Pancreas (tissue), 10 donors: ENCODE results near the gene CLDN24. TPM values are rescaled to one million over a fixed set of nuclear protein-coding genes. Genes with fewer than 3 reads are reported as not detected.

Experiments used
- ATAC-seq, 4 donors: fragments of 200-7000 bp; cut with Tn5 transposase; one replicate each; pipeline versions ENCODE4 v1.8.0 to v1.9.1; 2020; ENCODE audit warnings: mild to moderate bottlenecking in 4 of 4, moderate library complexity in 4 of 4
- DNase-seq, 6 donors: peaks; one replicate each; pipeline ENCODE4 v3.0.0-alpha.2; 2020
- FAIRE-seq: peaks from 2 replicates; lab custom pipeline; 2012; peaks lifted over from hg19 to GRCh38; lab: Jason Lieb, UNC
- H3K27ac ChIP-seq, 4 donors: fragments of 200-600 bp; sonication (generic); 1 replicate in 3 of 4; 2 replicates in 1 of 4; pipeline versions ENCODE4 v1.5.0 to v1.8.0; 2020
- H3K27me3 ChIP-seq, 4 donors: fragments of 200-600 bp; one replicate each; pipeline ENCODE4 v1.8.0; 2021
- H3K36me3 ChIP-seq, 3 donors: fragments of 200-600 bp; sonication (generic) in 1 of 3; one replicate each; pipeline versions ENCODE4 v1.5.0 to v1.8.0; 2020 to 2021
- H3K4me1 ChIP-seq, 3 donors: fragments of 200-600 bp; one replicate each; pipeline ENCODE4 v1.8.0; 2021
- H3K4me3 ChIP-seq, 4 donors: fragments of 200-600 bp; sonication (generic) in 2 of 4; one replicate each; pipeline versions ENCODE4 v1.5.0 to v1.8.0; 2020 to 2021
- H3K9me3 ChIP-seq, 4 donors: fragments of 200-600 bp; one replicate each; pipeline ENCODE4 v1.8.0; 2021
- WGBS, 2 donors: extraction: QIAGEN DNeasy Blood & Tissue Kit; methylation state at CpG; one replicate each; pipeline ENCODE4 v1.1.7; 2013; 5-methylcytosine and 5-hydroxymethylcytosine counted together
- intact Hi-C, 3 donors: fragments of 100-400 bp; cut with DNase I; formaldehyde crosslinking; loops; one replicate each; pipeline versions ENCODE4 v1.11.1 to v1.14.2; 2022
- polyA plus RNA-seq, 2 donors: library from polyadenylated mRNA; stranded (reverse); fragments of 200-250 nt; gene quantifications; one replicate each; pipeline ENCODE4 v1.2.3, GENCODE V29; 2013
- total RNA-seq, 6 donors: library from RNA; stranded (reverse); fragmentation: NEBNext Ultra II Directional in 4 of 6; extraction: Animal tissue kit (Norgen Biotek cat#: 25700) in 4 of 6; gene quantifications; one replicate each; pipeline versions ENCODE4 v1.2.1 to v1.2.4, GENCODE V29; 2021 to 2023
- TF ChIP-seq, protein P1 (sequence below), 4 donors: fragments of 200-600 bp; sonication (generic) in 3 of 4; IDR thresholded peaks; one replicate each; pipeline versions ENCODE4 v1.5.0 to v1.8.0; 2021; ENCODE audit warnings: antibody characterized with exemption in 4 of 4
- donor health status: healthy with polysubstance abuse.
- donor health status: DM: no; HTN: no; CAD: no; lungs with moderate emphysema.
- donor health status: DM: no; HTN: no; CAD: no.
- donor health status: control.
- donor health status: control.
- donor health status: Bipolar disorder and iron deficiency.
- donor health status: DM: yes; HTN: yes; CAD: no.
- donor health status: DM: no; HTN: no; CAD: no.
- donor health status: DM: no; HTN: no; CAD: no.
- donor health status: DM: yes; HTN: yes; CAD: no.

The CLDN24 gene
- total and polyA plus RNA-seq, 8 donors = not detected

DNA sequence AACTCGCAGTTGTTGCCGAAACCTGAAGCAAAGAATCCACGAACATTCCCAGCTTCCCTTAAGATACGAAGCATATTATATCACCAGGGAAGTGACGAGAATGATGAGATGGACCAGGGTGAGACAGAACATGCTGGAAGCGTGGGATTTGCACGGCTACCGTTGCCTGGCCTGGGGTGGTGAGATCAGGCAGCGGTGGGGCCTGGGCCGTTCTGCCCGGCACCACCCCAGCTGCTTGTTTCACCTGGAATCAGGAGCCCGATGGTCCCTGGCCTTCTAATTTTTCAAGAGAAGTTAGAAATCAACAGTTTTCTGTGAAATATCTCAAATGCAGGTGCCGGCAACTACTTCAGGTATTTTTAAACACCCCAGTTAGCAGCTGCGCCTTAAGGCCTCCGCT is 7.9 kb downstream of the CLDN24 start:
- Histone ChIP-seq H3K4me1 (no peaks in the 10 kb centered on the region), H3K36me3 (peaks cover 0 to 26% (median 0%) of the 10 kb centered on the region in 3 donors), H3K9me3 (no peaks in the 10 kb centered on the region), H3K27ac (no peak overlapping the region), H3K27me3 (no peaks in the 10 kb centered on the region), H3K4me3 (no peak overlapping the region)
- TF ChIP-seq, protein P1, sequence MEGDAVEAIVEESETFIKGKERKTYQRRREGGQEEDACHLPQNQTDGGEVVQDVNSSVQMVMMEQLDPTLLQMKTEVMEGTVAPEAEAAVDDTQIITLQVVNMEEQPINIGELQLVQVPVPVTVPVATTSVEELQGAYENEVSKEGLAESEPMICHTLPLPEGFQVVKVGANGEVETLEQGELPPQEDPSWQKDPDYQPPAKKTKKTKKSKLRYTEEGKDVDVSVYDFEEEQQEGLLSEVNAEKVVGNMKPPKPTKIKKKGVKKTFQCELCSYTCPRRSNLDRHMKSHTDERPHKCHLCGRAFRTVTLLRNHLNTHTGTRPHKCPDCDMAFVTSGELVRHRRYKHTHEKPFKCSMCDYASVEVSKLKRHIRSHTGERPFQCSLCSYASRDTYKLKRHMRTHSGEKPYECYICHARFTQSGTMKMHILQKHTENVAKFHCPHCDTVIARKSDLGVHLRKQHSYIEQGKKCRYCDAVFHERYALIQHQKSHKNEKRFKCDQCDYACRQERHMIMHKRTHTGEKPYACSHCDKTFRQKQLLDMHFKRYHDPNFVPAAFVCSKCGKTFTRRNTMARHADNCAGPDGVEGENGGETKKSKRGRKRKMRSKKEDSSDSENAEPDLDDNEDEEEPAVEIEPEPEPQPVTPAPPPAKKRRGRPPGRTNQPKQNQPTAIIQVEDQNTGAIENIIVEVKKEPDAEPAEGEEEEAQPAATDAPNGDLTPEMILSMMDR (IDR thresholded peaks at IDR 0.05) = no peak
- FAIRE-seq (no peak), DNase-seq (no peak), ATAC-seq (no peak)
- WGBS, 2 donors = 94 to 96% methylated on average over 15 of the region's 15 CpGs
- intact Hi-C loops = no loop called here

- Histone ChIP-seq H3K27ac (no peak overlapping the region), H3K4me1 (no peaks in the 10 kb centered on the region), H3K9me3 (no peaks in the 10 kb centered on the region), H3K27me3 (no peaks in the 10 kb centered on the region), H3K36me3 (peaks cover 0 to 26% (median 0%) of the 10 kb centered on the region in 3 donors), H3K4me3 (no peak overlapping the region)
- intact Hi-C loops = no loop called here
- TF ChIP-seq, protein P1 (IDR thresholded peaks at IDR 0.05) = no peak
- DNase-seq (no peak), ATAC-seq (no peak), FAIRE-seq (no peak)
- 83 to 85% methylated on average over 5 of the region's 5 CpGs for WGBS, 2 donors
These were observed 9.4 kb downstream of the CLDN24 start for GRCh38 chr4:183312841-183313240.

DNA sequence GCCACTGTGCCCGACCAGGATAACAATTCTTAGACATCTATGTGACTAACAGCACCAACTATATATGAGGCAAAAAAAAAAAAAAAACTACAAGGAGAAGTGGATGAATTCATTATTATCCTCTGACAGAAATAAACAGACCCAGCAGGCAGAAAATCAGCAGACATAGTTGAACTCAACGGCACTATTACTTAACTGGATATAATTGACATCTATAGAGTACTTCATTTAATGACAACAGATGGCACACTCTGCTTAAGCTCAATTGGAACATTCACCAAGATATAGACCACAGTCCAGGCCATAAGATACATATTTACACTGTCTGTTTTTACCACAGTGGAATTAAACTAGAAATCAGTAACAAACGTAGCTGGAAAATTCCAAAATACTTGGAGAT is 15.4 kb downstream of the CLDN24 start:
- whole genome bisulfite sequencing, 2 donors = 88 to 89% methylated on average over 3 of the region's 3 CpGs
- ATAC-seq (no peak), FAIRE-seq (no peak), DNase-seq (no peak)
- Histone ChIP-seq H3K27me3 (no peaks in the 10 kb centered on the region), H3K36me3 (no peaks in the 10 kb centered on the region), H3K4me1 (no peaks in the 10 kb centered on the region), H3K9me3 (no peaks in the 10 kb centered on the region), H3K4me3 (no peak overlapping the region), H3K27ac (no peak overlapping the region)
- TF ChIP-seq, protein P1 (IDR thresholded peaks at IDR 0.05) = no peak
- intact Hi-C loops = no loop called here

GRCh38 chr4:183304538-183304937 is 17.7 kb downstream of the CLDN24 start:
- Histone ChIP-seq H3K27me3 (no peaks in the 10 kb centered on the region), H3K36me3 (no peaks in the 10 kb centered on the region), H3K4me1 (no peaks in the 10 kb centered on the region), H3K9me3 (no peaks in the 10 kb centered on the region), H3K4me3 (no peak overlapping the region), H3K27ac (no peak overlapping the region)
- TF ChIP-seq, protein P1 (IDR thresholded peaks at IDR 0.05) = no peak
- ATAC-seq (no peak), DNase-seq (no peak), FAIRE-seq (no peak)
- WGBS, 2 donors = 92 to 93% methylated on average over 2 of the region's 2 CpGs
- intact Hi-C loops = no loop called here

- Histone ChIP-seq H3K4me1 (no peaks in the 10 kb centered on the region), H3K27me3 (no peaks in the 10 kb centered on the region), H3K4me3 (no peak overlapping the region), H3K36me3 (no peaks in the 10 kb centered on the region), H3K27ac (no peak overlapping the region), H3K9me3 (no peaks in the 10 kb centered on the region)
- intact Hi-C loops = no loop called here
- ATAC-seq (no peak), FAIRE-seq (no peak), DNase-seq (no peak)
- TF ChIP-seq, protein P1 (IDR thresholded peaks at IDR 0.05) = no peak
- WGBS, 2 donors = 96 to 97% methylated on average over 4 of the region's 4 CpGs
These were observed 18.2 kb downstream of the CLDN24 start for GRCh38 chr4:183304067-183304466.
